ENCODE results near the gene NDUFS6. TPM values are rescaled to one million over a fixed set of nuclear protein-coding genes. Genes with fewer than 3 reads are reported as not detected.

Gene NDUFS6
- total RNA-seq, 4 donors from 2014 or later: 28.2 to 62.0 (median 40.3) TPM

DNA sequence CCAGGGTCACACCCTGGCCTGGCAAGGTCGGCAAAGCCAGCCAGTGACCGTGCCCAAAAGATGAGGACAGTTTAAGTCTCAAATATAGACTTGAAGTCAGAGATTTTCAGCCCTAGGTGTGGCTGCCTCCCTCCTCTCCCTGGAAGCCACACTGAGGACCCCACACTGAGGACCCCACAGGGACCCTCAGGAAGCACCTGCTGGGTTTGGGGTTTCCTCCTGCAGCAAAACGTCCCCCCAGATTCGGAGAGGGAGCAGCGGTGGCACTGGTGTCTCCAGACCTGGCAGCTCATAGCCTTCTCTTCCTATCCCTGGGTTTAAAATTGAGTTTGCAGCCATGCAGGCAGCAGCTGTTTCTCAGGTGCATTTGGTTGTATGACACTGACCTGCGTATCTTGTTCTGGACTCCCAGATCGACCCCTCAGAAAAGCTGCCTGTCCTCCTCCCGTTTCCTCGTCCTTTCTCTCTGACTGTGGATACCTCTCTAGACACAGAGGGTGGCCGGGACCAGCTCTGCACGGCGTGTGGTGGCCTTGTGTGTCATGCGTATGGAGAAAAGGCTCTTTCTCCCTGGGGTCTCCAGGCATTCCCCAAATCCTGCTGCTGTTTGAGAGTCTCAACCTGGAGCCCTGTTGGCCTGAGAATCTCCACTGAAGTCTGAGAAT is 38.2 kb upstream of the NDUFS6 start:
- Histone ChIP-seq H3K9me3 (no peaks in the 10 kb centered on the region), H3K27ac (no peak overlapping the region), H3K4me3 (no peak overlapping the region), H3K36me3 (no peaks in the 10 kb centered on the region), H3K27me3 (peaks cover 0 to 23% of the 10 kb centered on the region in 2 donors), H3K4me1 (no peaks in the 10 kb centered on the region)
- no peak for TF ChIP-seq POLR2A (IDR thresholded peaks at IDR 0.05)
- 81 to 85% methylated on average over 12 to 13 of the region's 13 CpGs for WGBS, 2 donors
- peak in 1 of 2 donors; percentile 1 for DNase-seq (ENCODE audit: low spot score in 2 of 2)

DNA sequence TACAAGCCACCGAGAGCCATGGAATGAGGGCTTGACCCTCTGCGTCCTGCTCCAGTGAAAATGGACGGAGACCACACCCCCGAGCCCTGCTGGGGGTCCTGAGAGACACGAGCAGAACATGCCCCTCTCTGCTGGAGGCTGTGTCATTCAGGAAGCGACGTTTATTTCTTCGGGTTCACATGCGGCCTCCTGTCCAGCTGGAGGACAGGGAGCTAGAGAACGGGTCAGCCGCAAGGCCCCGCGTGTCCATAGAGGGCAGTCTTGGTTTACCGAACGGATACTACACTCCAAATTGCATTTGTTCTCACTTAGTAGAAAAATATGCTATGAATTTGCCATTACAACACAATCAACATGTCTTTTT is 37.7 kb upstream of the NDUFS6 start:
- Histone ChIP-seq H3K27ac (no peak overlapping the region), H3K27me3 (peaks cover 0 to 25% of the 10 kb centered on the region in 2 donors), H3K9me3 (no peaks in the 10 kb centered on the region), H3K36me3 (no peaks in the 10 kb centered on the region), H3K4me1 (no peaks in the 10 kb centered on the region), H3K4me3 (no peak overlapping the region)
- WGBS, 2 donors: 23 to 30% methylated on average over 15 of the region's 15 CpGs
- TF ChIP-seq EP300 (IDR thresholded peaks at IDR 0.05): no peak
- TF ChIP-seq, protein P1, sequence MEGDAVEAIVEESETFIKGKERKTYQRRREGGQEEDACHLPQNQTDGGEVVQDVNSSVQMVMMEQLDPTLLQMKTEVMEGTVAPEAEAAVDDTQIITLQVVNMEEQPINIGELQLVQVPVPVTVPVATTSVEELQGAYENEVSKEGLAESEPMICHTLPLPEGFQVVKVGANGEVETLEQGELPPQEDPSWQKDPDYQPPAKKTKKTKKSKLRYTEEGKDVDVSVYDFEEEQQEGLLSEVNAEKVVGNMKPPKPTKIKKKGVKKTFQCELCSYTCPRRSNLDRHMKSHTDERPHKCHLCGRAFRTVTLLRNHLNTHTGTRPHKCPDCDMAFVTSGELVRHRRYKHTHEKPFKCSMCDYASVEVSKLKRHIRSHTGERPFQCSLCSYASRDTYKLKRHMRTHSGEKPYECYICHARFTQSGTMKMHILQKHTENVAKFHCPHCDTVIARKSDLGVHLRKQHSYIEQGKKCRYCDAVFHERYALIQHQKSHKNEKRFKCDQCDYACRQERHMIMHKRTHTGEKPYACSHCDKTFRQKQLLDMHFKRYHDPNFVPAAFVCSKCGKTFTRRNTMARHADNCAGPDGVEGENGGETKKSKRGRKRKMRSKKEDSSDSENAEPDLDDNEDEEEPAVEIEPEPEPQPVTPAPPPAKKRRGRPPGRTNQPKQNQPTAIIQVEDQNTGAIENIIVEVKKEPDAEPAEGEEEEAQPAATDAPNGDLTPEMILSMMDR (IDR thresholded peaks at IDR 0.05): peak in 4 of 5 experiments; percentile 25 to 33 (median 30)
- TF ChIP-seq POLR2A (IDR thresholded peaks at IDR 0.05): no peak
- peak; percentile 11 to 38 for DNase-seq (ENCODE audit: low spot score in 2 of 2)

DNA sequence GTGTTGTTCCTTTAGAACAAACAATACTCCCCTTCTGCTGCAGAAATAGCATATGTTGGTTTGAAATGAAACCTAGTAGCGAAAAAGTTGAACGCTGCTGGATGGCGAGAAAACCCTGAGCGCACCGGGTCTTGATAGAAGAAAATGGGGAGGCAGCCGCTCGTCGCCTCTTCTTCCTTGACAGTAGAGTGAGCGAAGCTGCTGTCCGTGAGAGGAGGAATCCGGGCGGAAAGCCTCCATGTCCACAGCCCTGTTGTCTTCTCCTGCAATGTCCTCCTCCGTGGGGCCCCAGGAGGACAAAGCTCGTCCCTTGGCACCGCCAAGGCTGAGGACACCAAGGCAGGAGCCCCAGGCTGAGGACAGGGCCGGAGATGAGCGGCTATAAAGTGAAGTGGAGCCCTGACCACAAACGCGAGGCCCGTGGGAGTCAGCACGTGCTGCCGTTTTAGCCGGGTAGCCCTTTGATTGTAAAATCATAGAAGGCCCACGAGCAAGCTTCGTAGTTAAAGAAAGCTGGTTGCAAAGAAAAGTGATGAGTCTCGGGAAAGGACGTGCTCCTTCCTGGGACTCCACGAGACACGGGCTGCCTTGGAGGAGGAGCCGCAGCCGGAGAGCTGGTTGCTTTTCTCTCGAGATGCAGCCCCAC is 37.1 kb upstream of the NDUFS6 start:
- 63 to 67% methylated on average over 32 of the region's 32 CpGs for WGBS, 2 donors
- Histone ChIP-seq H3K27ac (no peak overlapping the region), H3K9me3 (no peaks in the 10 kb centered on the region), H3K4me1 (no peaks in the 10 kb centered on the region), H3K4me3 (no peak overlapping the region), H3K27me3 (peaks cover 0 to 25% of the 10 kb centered on the region in 2 donors), H3K36me3 (no peaks in the 10 kb centered on the region)
- TF ChIP-seq POLR2A (IDR thresholded peaks at IDR 0.05) (no peak), EP300 (IDR thresholded peaks at IDR 0.05) (no peak)
- TF ChIP-seq, protein P1 (IDR thresholded peaks at IDR 0.05): no peak
- peak in 1 of 2 donors; percentile 3 for DNase-seq (ENCODE audit: low spot score in 2 of 2)

DNA sequence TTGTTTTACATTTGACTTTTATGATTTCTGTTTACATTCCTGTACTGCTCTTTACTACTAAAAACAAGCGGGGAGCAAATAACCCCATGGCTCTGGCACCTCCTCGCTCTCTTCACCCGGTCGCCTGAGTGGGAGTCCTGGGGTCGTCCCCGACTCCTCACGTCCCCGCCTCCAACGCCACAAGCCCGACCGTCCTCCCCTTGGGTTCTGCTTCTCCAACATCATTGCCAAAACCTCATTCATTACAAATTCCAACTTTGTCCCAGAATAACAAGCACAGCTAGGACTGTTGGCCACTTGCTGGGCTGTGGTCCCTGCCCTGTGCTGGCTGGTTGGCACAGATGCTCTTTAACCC is 36.6 kb upstream of the NDUFS6 start:
- no peak for TF ChIP-seq POLR2A (IDR thresholded peaks at IDR 0.05)
- no peak for TF ChIP-seq EP300 (IDR thresholded peaks at IDR 0.05)
- TF ChIP-seq, protein P1 (IDR thresholded peaks at IDR 0.05): no peak
- DNase-seq (ENCODE audit: low spot score in 2 of 2): no peak
- H3K27me3 ChIP-seq: peaks cover 0 to 25% of the 10 kb centered on the region in 2 donors
- H3K27ac ChIP-seq: no peak overlapping the region
- H3K4me1 ChIP-seq: no peaks in the 10 kb centered on the region
- no peaks in the 10 kb centered on the region for H3K9me3 ChIP-seq
- no peak overlapping the region for H3K4me3 ChIP-seq
- no peaks in the 10 kb centered on the region for H3K36me3 ChIP-seq
- 59% methylated on average over 11 of the region's 11 CpGs for WGBS, 2 donors

DNA sequence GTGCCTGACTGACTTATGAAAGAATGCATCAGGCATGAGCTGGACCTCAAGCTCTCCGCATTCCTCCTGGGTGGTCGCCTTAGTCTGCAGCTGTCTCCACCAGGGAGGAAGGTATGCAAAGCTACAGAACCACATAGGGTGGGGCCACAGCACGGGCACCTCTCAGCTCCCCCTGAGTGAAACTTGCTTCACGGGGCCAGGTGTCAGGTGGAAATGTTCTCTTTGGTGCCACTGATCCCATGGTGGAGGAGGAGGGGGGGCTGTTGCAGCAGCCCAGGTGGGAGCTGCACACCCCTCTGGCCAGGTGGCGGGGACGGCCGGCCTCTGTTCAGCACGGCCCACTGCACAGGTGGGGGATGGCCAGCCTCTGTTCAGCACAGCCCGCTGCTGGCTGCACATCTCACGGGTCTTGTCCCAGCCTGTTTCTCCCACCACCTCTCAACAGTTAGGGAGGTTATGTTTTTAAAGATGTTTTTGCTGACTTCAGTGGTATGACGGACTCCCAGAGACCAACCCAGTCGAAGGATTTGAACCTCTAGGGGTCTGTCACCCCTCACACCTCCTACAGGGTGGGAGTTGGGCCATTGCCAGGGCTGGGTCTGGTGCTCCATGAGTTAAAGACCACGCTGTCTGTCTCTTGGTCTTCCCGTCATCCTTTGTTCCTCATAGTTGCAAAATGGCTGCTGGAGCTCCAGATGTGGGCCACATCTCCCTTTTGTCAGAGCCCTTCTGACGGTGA is 35.9 kb upstream of the NDUFS6 start:
- peaks cover 0 to 25% of the 10 kb centered on the region in 2 donors for H3K27me3 ChIP-seq
- no peak for DNase-seq (ENCODE audit: low spot score in 2 of 2)

More for the DNA sequence above, 35.9 kb upstream of the NDUFS6 start:
- Histone ChIP-seq H3K27ac (no peak overlapping the region), H3K36me3 (no peaks in the 10 kb centered on the region), H3K4me1 (no peaks in the 10 kb centered on the region), H3K9me3 (no peaks in the 10 kb centered on the region), H3K4me3 (no peak overlapping the region)
- TF ChIP-seq POLR2A (IDR thresholded peaks at IDR 0.05) (no peak), EP300 (IDR thresholded peaks at IDR 0.05) (no peak)
- TF ChIP-seq, protein P1 (IDR thresholded peaks at IDR 0.05): no peak
- 81 to 87% methylated on average over 12 to 15 of the region's 15 CpGs for WGBS, 2 donors
